HG03378 (cell line): Measurements from ENCODE around the gene TMC5.
"Not testable (repeated sequence)": the region's sequence is repeated elsewhere in the genome, so short reads cannot be mapped to it uniquely, and the experiment has no call there.

Experiments
- ATAC-seq: cut with Tn5 transposase; IDR thresholded peaks from one replicate; pipeline ENCODE4 v1.9.1; 2021; ENCODE audit warnings: mild to moderate bottlenecking, moderate library complexity; ENCODE audit not compliant: unreplicated experiment

TMC5 gene

GRCh38 chr16:19397373-19397772, 20.3 kb upstream of the TMC5 start:
- not testable (repeated sequence) for ATAC-seq

DNA sequence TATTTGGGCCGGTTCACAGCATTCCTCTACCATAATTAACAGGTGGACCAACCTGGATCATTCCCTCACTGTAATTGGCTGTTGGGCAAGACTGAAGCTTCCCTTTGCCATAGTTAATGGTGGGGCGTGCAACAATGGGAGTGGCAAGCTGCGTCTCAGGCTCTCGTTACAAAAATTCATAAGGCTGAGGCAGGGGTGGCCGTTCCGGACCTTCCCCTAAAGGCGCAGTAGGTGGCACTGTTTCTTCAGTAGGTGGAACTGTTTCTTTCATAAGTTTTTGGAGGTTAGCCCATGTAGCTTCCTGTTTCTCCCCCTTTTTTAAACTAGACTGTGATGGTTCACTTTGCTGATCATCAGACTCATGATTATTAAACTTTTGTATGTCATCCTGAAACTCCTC, 17.0 kb upstream of the TMC5 start:
- ATAC-seq, result no peak

- ATAC-seq, result no peak
Measured at GRCh38 chr16:19406891-19407491, 10.7 kb upstream of the TMC5 start.

DNA sequence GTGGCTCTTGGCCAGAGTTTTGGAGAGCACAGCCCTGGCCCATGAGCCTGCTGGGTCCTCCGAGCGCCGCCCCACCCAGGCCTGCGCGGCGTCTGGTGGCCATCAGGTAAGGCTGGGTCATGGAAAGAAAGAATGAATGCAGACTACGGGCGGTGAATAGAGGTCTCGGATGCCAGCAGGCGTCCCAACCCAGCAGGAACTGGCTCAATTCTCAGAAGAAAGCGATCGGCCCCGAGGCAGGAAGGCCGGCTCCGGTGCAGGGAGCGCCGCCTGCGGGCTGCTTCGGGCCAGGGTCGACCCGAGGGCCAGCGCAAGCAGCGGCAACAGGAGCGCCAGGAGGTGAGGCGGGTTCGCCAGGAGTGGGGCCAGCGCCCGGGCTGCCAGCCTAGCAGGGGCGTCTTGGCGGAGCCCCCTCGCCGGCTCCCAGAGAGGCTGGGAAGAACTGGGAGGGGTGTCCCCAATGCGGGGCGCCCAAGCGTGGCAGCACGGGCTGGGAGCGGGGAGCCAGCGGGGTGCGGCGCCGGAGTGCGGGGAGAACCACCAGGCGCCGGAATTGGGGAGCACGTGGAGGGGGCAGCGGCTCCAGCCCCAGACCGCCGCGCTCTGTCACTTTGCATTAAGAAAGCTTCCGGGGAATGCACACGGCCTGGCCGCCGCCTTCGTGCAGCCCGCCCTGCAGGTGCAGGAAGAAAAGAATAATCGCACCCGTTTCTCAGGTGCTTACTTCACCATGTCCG, 7.1 kb upstream of the TMC5 start:
- ATAC-seq, result no peak

GRCh38 chr16:19411298-19411697, 6.4 kb upstream of the TMC5 start:
- ATAC-seq, result no peak

DNA sequence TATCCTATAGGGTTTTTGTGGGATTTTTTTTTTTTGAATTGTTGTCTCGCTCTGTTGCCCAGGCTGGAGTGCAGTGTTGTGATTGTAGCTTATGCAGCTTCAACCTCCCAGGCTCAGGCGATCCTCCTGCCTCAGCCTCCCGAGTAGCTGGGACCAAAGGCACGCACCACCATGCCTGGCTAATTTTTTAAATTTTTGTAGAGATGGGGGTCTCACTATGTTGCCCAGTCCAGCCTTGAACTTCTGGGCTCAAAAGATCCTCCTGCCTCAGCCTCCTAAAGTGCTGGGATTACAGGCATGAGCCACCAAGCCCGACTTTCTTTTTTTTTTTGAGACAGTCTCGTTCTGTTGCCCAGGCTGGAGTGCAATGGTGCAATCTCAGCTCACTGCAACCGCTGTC, 5.6 kb upstream of the TMC5 start:
- ATAC-seq, result not testable (repeated sequence)

DNA sequence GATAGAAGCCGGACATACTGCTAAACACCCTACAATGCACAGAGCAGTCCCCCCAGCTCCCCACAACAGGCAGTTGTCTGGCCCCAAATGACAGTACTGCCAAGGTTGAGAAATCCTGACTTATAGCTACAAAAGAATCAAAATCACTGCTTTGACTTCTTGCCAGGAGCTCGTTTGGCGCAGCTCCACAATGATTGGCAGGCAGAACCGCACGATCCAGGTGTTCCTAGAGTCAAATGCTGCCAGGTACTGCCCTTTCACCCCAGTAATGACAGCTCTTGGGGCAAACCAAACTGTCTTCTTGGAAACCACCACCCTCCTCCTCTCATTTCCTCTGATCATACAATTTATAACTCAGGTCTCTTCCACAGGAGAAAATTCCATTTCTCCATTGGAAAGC, 2.2 kb upstream of the TMC5 start:
- ATAC-seq, result no peak

- ATAC-seq, result no peak
Measured at GRCh38 chr16:19415918-19416317, 1.8 kb upstream of the TMC5 start.

GRCh38 chr16:19418200-19418599, 517 bp downstream of the TMC5 start:
- no peak for ATAC-seq

DNA sequence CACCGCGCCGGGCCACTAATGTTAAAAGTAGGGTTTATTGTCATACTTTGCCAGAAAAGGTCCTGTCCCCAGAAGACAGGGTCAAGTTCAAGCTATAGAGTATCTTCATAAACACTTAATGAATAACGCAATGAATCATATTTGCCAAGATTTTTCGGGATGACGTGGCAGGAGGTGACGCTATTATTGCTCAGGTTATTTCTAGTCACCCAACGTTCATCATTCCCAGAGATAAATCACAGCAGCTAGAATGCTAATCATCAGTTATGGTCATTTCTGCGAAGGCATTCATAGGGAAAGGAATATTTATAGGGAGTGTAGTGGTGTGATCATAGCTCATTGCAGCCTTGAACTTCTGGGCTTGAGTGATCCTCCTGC, 2.0 kb downstream of the TMC5 start:
- ATAC-seq, result no peak

GRCh38 chr16:19424478-19424877, 6.8 kb downstream of the TMC5 start:
- ATAC-seq, result no peak

DNA sequence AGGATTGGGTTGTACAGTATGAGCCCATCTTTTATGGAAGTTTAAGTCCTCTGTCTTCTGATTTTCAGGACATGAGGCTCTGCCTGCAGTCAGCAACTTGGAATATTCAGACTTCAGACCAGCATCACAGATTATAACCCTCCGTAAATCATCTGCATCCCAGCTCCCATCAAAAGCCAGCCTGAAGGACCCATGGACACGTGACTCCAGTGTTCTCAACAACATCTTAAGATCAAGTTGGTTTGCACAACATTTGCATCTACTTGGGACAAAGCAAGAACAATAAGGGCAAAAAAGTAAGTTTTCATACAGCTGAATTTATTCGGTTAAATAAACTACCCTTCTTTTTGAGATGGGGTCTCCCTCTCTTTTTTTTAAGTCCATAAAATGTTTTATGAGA, 12.7 kb downstream of the TMC5 start:
- no peak for ATAC-seq

DNA sequence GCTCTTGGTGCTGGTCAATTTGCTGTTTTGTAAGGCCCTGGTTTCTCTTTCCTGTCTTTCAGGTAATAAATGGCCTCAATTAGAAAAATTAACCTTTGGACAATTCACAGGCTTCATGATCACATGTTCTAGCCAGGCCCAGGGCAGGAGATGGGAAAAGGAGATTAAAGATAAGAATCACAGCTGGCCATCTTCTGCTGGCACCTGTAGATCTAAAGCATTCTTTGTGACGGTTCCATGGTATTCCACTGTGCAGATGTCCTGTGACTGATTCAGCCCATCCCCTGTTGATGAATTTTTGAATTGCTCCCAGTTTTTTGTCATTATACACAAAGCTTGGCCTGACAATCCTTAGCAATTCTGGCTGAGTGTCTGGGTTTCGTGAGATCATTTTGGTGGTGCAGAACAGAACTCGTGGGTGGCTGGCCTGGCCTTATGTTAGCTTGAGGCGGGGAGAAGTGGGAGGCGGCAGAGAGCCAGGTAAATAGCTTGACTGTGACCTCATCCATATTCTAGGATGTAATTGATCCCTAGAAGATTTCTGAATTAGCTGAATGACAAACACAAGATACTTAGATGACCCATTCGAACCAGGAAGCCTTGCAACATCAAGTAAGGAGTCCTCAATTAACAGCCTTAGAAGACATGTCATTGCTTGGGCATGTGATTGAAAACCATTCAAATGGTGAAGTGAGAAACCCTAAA, 14.1 kb downstream of the TMC5 start:
- ATAC-seq, result no peak

DNA sequence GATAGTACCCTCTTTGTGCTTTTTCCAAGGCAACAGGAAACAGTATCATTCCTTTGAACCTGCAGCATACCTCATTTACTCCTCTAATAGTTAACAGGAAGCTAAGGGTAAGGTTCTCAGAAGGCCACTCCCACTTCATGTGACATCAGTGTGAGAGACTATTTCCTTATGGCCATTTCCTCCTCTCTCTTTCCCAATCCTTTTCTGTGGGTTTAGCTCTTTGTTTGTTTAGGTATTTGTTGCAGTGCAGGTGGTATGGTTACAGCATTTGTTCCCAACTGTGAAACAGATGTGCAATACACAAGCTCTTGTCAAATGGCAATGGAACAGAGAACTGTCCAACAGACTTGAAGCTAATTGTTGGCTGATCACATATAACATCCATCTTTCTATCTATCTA, 14.7 kb downstream of the TMC5 start:
- no peak for ATAC-seq

DNA sequence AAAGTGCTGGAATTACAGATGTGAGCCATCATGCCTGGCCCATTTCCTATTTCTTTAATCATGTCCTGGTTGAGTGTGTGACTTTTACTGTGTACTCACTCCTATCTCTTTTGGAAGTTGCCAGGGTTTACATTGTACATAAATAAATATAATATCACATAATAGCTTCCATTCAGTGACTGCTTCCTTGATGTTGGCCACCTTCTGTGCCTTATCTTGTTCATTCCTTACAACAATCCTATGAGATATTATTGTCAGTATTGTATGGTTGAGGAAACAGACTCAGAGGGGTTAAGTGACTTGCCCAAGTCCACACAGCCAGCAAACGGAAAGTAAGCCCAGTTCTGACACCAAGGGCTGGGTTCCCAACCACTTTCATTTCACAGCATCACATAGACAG, 16.9 kb downstream of the TMC5 start:
- ATAC-seq, result no peak

DNA sequence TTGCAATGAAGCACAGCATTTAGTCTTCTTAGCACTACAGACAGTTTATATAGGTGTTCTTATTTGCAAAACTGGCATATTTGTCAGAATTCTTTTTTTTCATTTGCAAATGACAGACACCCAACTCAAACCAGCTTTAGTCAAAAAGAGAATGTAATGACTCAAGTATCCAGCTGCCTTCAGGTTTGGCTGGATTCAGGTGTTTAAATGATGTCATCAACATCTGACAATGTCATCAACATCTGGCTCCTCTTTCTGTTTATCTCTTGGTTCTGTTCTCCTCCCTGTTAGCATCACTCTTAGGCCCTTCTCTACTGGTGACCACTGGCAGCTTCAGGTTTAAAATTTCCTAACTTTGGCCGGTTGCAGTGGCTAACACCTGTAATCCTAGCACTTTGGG, 18.9 kb downstream of the TMC5 start:
- no peak for ATAC-seq

- no peak for ATAC-seq
Measured at GRCh38 chr16:19437280-19437679, 19.6 kb downstream of the TMC5 start.

DNA sequence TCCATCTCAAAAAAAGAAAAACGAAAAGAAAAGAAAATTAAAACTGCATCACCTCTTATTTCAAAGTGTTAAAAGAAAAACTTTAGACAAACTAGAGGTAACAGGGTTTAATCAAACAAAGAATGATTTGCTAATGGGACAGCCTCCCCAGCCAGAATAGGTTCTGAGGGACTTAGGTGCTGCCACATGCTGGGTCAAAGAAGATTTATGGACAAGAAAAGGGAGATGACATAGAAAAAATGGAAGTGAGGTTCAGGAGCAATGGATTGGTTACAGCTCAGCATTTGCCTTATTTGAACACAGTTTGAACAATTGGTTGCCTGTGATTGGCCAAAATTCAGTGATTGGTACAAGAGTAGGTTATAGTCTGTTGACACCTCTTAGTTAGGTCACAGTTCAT, 21.1 kb downstream of the TMC5 start:
- ATAC-seq, result no peak

- no peak for ATAC-seq
Measured at GRCh38 chr16:19439483-19439882, 21.8 kb downstream of the TMC5 start.

GRCh38 chr16:19443659-19444058, 26.0 kb downstream of the TMC5 start:
- no peak for ATAC-seq

- ATAC-seq, result no peak
Measured at GRCh38 chr16:19446300-19446846, 28.7 kb downstream of the TMC5 start.

GRCh38 chr16:19446886-19447285, 29.2 kb downstream of the TMC5 start:
- ATAC-seq, result no peak
